Hepatocyte (in vitro differentiated cells): ENCODE results near the gene SLC17A8. TPM values are rescaled to one million over a fixed set of nuclear protein-coding genes. Genes with fewer than 3 reads are reported as not detected.

Experiments
- DNase-seq: peaks from one replicate; pipeline ENCODE4 v3.0.0-alpha.2; 2016; ENCODE audit warnings: low spot score
- H2AFZ ChIP-seq: fragments of 200-600 bp; sonication (generic); 2 replicates; pipeline ENCODE4 v1.6.0; 2016; ENCODE audit warnings: antibody characterized with exemption, mild to moderate bottlenecking
- H3K27ac ChIP-seq: fragments of 200-600 bp; sonication (generic); 2 replicates; pipeline ENCODE4 v1.5.1; 2016; ENCODE audit warnings: mild to moderate bottlenecking
- H3K27me3 ChIP-seq: fragments of 200-600 bp; sonication (generic); 2 replicates; pipeline ENCODE4 v1.6.1; 2016
- H3K36me3 ChIP-seq: fragments of 200-600 bp; sonication (generic); replicated peaks from 2 replicates; pipeline ENCODE4 v1.5.1; 2016; ENCODE audit warnings: low read depth; ENCODE audit not compliant: insufficient read depth
- H3K4me1 ChIP-seq: fragments of 200-600 bp; sonication (generic); 2 replicates; pipeline ENCODE4 v1.5.1; 2016; ENCODE audit warnings: mild to moderate bottlenecking, moderate library complexity; ENCODE audit not compliant: insufficient read depth
- H3K4me2 ChIP-seq: fragments of 200-600 bp; sonication (generic); 2 replicates; pipeline ENCODE4 v1.6.0; 2016
- H3K4me3 ChIP-seq: fragments of 200-600 bp; sonication (generic); 2 replicates; pipeline ENCODE4 v1.5.1; 2016; ENCODE audit warnings: mild to moderate bottlenecking
- H3K79me2 ChIP-seq: fragments of 200-600 bp; sonication (generic); 2 replicates; pipeline ENCODE4 v1.6.0; 2017; ENCODE audit warnings: mild to moderate bottlenecking
- H3K9me2 ChIP-seq: fragments of 200-600 bp; sonication (generic); replicated peaks from 2 replicates; pipeline ENCODE4 v1.6.0; 2017; ENCODE audit warnings: mild to moderate bottlenecking; ENCODE audit not compliant: insufficient read depth
- H3K9me3 ChIP-seq: fragments of 200-600 bp; sonication (generic); 2 replicates; pipeline ENCODE4 v1.5.1; 2016; ENCODE audit warnings: low read depth, mild to moderate bottlenecking
- H4K20me1 ChIP-seq: fragments of 200-600 bp; sonication (generic); 2 replicates; pipeline ENCODE4 v1.6.0; 2016; ENCODE audit warnings: mild to moderate bottlenecking; ENCODE audit not compliant: insufficient read depth, poor library complexity, severe bottlenecking
- EZH2 ChIP-seq: fragments of 200-600 bp; sonication (generic); IDR thresholded peaks from 2 replicates; pipeline ENCODE4 v1.6.1; 2016; ENCODE audit warnings: antibody characterized with exemption, mild to moderate bottlenecking, borderline replicate concordance
- EZH2phosphoT487 ChIP-seq: fragments of 200-600 bp; sonication (generic); IDR thresholded peaks from one replicate; pipeline ENCODE4 v1.6.1; 2018; ENCODE audit warnings: antibody characterized with exemption, mild to moderate bottlenecking, low read depth, moderate library complexity; ENCODE audit not compliant: unreplicated experiment, severe bottlenecking
- WGBS: methylation state at CpG from one replicate; pipeline ENCODE4 v1.1.6; 2016; ENCODE audit warnings: low lambda C conversion rate; ENCODE audit errors: missing lambda C conversion rate; 5-methylcytosine and 5-hydroxymethylcytosine counted together
- polyA plus RNA-seq: library from polyadenylated mRNA; unstranded; fragments of >200 nt; fragmentation: Nextera tagmentation; extraction: Ambion mirVana; gene quantifications from 2 replicates; pipeline ENCODE4 v1.2.1, GENCODE V29; 2016
- total RNA-seq: library from RNA; depleted of rRNA; stranded (reverse); fragments of >200 nt; gene quantifications from 2 replicates; pipeline ENCODE4 v1.2.3, GENCODE V29; 2014
- TF ChIP-seq, protein P1 (sequence below): fragments of 200-600 bp; sonication (generic); IDR thresholded peaks from 2 replicates; pipeline ENCODE4 v1.5.1; 2016; ENCODE audit warnings: antibody characterized with exemption, mild to moderate bottlenecking; ENCODE audit not compliant: poor library complexity

The SLC17A8 gene
- total and polyA plus RNA-seq, 2 experiments from 2014 or later, result 0.10 TPM; not detected in 1

DNA sequence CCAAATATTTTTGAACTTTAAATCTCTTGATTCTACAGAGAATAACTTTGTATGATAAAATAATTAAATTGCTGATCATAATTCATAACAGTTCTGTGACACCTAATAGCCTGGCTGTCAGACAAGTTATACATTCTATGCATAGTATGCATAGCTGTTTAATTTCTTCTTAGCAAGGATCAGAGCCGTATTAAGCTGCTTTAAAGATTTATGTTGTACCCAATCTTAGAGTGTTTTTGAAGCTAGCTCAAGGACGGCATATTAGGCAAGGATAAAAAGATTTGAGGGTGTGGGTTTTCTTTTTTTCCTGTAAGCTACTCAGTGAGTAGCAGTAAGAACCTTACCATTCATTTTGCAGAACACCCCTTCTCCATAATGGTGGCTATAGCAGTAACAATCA is 45.9 kb downstream of the SLC17A8 start:
- no peaks in the 10 kb centered on the region for H3K9me2 ChIP-seq
- no peak overlapping the region for H3K4me2 ChIP-seq
- no peaks in the 10 kb centered on the region for H3K36me3 ChIP-seq
- no peaks in the 10 kb centered on the region for H3K79me2 ChIP-seq
- H3K27me3 ChIP-seq, result no peaks in the 10 kb centered on the region
- no peak overlapping the region for H2AFZ ChIP-seq
- WGBS, result 70% methylated on average over 2 of the region's 2 CpGs
- H3K4me3 ChIP-seq, result no peak overlapping the region
- no peaks in the 10 kb centered on the region for H3K9me3 ChIP-seq
- no peaks in the 10 kb centered on the region for H4K20me1 ChIP-seq
- no peak for TF ChIP-seq EZH2phosphoT487
- no peak for TF ChIP-seq EZH2
- TF ChIP-seq, protein P1, sequence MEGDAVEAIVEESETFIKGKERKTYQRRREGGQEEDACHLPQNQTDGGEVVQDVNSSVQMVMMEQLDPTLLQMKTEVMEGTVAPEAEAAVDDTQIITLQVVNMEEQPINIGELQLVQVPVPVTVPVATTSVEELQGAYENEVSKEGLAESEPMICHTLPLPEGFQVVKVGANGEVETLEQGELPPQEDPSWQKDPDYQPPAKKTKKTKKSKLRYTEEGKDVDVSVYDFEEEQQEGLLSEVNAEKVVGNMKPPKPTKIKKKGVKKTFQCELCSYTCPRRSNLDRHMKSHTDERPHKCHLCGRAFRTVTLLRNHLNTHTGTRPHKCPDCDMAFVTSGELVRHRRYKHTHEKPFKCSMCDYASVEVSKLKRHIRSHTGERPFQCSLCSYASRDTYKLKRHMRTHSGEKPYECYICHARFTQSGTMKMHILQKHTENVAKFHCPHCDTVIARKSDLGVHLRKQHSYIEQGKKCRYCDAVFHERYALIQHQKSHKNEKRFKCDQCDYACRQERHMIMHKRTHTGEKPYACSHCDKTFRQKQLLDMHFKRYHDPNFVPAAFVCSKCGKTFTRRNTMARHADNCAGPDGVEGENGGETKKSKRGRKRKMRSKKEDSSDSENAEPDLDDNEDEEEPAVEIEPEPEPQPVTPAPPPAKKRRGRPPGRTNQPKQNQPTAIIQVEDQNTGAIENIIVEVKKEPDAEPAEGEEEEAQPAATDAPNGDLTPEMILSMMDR, result no peak
- no peak overlapping the region for H3K27ac ChIP-seq
- DNase-seq, result no peak
- no peaks in the 10 kb centered on the region for H3K4me1 ChIP-seq

DNA sequence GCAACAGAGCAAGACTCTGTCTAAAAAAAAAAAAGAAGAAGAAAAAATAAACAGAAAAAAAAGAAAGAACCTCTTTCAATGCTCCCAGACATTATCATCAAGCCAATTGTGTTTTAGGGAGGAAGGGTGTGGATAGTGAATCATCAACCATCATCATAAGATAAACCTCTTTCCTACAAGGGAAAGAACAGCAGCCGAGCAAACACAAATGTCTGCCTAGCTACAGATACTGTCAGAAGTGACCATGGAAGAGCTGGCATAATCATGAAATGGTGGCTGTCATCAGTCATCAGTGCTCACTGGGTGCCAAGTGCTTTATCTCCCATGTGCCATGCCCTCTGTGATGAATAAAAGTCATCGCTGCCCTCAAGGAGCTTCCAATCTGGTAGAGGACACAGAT is 46.6 kb downstream of the SLC17A8 start:
- Histone ChIP-seq H3K79me2 (no peaks in the 10 kb centered on the region), H3K4me3 (no peak overlapping the region), H3K9me3 (no peaks in the 10 kb centered on the region), H2AFZ (no peak overlapping the region), H3K4me1 (no peaks in the 10 kb centered on the region), H3K36me3 (no peaks in the 10 kb centered on the region), H3K4me2 (no peak overlapping the region), H4K20me1 (no peaks in the 10 kb centered on the region), H3K9me2 (no peaks in the 10 kb centered on the region), H3K27me3 (no peaks in the 10 kb centered on the region), H3K27ac (peak overlapping the region; percentile 38)
- peak; percentile 34 for DNase-seq
- TF ChIP-seq EZH2 (no peak), EZH2phosphoT487 (no peak)
- TF ChIP-seq, protein P1, result no peak
- 77% methylated on average over 2 of the region's 2 CpGs for WGBS

DNA sequence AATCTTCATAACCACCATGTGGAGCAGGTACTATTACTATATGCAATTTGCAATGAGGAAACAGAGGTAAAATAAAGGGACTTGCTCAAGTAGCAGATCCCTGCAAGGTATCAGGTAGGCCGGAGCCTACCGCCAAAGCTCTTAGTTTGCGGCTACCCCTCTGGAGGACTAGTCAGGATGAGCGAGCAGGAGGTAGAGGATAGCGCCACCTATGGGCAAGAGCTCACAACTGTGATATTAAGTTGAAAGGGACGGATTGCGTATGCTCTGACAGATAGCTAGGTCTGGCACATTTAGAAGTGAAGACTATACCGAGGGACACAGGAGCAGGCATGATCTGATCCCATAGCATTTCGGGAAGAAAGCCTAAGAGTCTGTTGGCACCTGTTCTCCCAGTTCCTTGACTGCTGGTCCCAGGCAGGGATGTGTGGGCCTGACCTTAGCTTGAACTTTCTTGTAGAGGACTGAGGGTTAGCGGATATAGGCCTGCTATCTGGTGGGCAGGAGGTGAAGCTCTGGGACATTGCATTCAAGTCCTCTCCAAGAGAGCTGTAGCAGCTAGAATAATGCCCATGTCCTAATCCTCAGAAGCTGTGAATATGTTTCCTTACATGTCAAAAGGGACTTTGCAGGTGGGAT is 48.0 kb downstream of the SLC17A8 start:
- Histone ChIP-seq H4K20me1 (no peaks in the 10 kb centered on the region), H3K4me1 (no peaks in the 10 kb centered on the region), H3K27ac (no peak overlapping the region), H3K9me3 (no peaks in the 10 kb centered on the region), H3K4me3 (no peak overlapping the region), H3K27me3 (no peaks in the 10 kb centered on the region), H3K4me2 (no peak overlapping the region), H3K9me2 (no peaks in the 10 kb centered on the region), H2AFZ (no peak overlapping the region), H3K79me2 (no peaks in the 10 kb centered on the region), H3K36me3 (no peaks in the 10 kb centered on the region)
- 44% methylated on average over 10 of the region's 10 CpGs for WGBS
- DNase-seq, result peak; percentile 58
- no peak for TF ChIP-seq EZH2phosphoT487
- TF ChIP-seq, protein P1, result peak; percentile 41

DNA sequence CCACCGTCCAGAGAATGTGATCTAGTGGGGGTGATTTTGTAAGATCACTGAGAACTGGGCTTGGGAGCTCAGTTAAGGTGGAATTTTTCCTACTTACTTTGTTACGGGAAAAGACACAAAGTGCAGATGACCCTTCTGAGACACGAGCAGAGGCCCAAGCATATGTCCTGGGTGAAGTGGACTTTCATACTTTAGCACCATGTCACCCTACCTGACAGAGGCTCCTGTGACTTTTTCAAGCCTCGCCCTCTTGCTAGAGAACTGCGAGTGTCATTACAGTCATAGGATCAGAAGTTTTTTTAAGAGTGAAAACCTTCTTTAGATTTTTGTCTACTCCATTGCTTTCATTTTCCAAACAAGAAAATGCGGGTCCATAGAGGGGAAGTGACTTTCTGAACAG is 56.1 kb downstream of the SLC17A8 start:
- H3K4me1 ChIP-seq, result no peaks in the 10 kb centered on the region
- H4K20me1 ChIP-seq, result no peaks in the 10 kb centered on the region
- peak overlapping the region; percentile 86 for H3K27ac ChIP-seq
- TF ChIP-seq EZH2, result no peak
- TF ChIP-seq, protein P1, result no peak
- no peak for TF ChIP-seq EZH2phosphoT487
- peak overlapping the region; percentile 26 for H3K4me2 ChIP-seq
- no peaks in the 10 kb centered on the region for H3K36me3 ChIP-seq
- no peak overlapping the region for H3K4me3 ChIP-seq
- no peak overlapping the region for H2AFZ ChIP-seq
- DNase-seq, result peak; percentile 54
- H3K79me2 ChIP-seq, result no peaks in the 10 kb centered on the region
- no peaks in the 10 kb centered on the region for H3K27me3 ChIP-seq
- H3K9me2 ChIP-seq, result no peaks in the 10 kb centered on the region
- no peaks in the 10 kb centered on the region for H3K9me3 ChIP-seq
- 85% methylated on average over 6 of the region's 6 CpGs for WGBS
